Memory B cell (primary cell): Measurements from ENCODE around the gene MED12L.

Experiments used
- ATAC-seq: fragments of 150-1000 bp; cut with Tn5 transposase; 2 replicates; pipeline ENCODE4 v1.10.0; 2021; ENCODE audit warnings: low read depth, mild to moderate bottlenecking, moderate library complexity
- DNase-seq, 2 donors: peaks; one replicate each; pipeline ENCODE4 v3.0.0; 2022; ENCODE audit warnings: low spot score in 2 of 2
- H3K27ac Mint-ChIP-seq: one replicate; pipeline ENCODE4 v1.8.0; 2022; ENCODE audit warnings: mild to moderate bottlenecking, moderate library complexity, mixed read lengths
- H3K27me3 Mint-ChIP-seq: one replicate; pipeline ENCODE4 v1.8.0; 2022; ENCODE audit warnings: mixed read lengths
- H3K36me3 Mint-ChIP-seq: one replicate; pipeline ENCODE4 v1.8.0; 2022; ENCODE audit warnings: mild to moderate bottlenecking, mixed read lengths
- H3K4me1 Mint-ChIP-seq: one replicate; pipeline ENCODE4 v1.8.0; 2022; ENCODE audit warnings: mixed read lengths
- H3K4me3 Mint-ChIP-seq: one replicate; pipeline ENCODE4 v1.8.0; 2022; ENCODE audit warnings: mild to moderate bottlenecking, moderate library complexity, mixed read lengths
- H3K9me3 Mint-ChIP-seq: one replicate; pipeline ENCODE4 v1.8.0; 2022; ENCODE audit warnings: mixed read lengths

MED12L gene

DNA sequence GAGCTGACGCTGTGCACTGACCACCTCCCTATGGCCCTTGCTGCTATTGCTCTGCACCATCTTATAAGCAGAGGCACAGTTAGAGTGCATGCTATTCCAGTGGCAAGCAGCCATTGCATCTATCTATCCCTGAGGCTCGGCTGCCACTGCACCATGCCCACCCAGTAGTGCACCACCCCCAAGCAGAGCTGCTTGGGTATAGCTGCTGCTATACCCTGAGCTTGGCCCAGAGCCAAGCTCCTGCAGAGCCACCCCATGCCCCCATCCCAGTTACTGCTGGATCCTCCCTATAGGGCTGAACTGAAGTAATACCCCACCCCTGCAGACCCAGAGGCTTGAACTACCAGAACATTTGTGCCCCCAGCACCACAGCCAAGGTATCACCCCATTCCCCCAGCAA lies 395.0 kb downstream of the MED12L start:
- Mint-ChIP-seq H3K4me3 (no peak overlapping the region), H3K36me3 (peaks cover 4% of the 10 kb centered on the region), H3K9me3 (peaks cover 13% of the 10 kb centered on the region), H3K27me3 (peaks cover 16% of the 10 kb centered on the region), H3K4me1 (no peaks in the 10 kb centered on the region), H3K27ac (no peak overlapping the region)
- DNase-seq (no peak), ATAC-seq (no peak)

DNA sequence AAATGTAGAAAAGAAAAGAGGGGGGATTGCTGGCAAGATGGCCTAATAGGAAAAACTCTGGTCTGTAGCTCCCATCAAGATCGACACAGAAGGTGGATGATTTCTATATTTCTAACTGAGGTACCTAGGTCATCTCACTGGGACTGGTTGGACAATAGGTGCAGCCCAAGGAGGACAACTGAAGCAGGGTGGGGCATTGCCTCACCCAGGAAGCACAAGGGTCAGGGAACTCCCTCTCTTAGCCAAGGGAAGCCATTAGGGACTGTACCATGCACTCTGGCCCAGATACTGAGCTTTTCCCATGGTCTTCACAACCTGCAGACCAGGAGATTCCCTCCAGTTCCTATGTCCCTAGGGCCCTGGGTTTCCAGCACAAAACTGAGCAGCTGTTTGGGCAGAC lies 398.0 kb downstream of the MED12L start:
- peaks cover 4% of the 10 kb centered on the region for H3K36me3 Mint-ChIP-seq
- H3K27me3 Mint-ChIP-seq, result peaks cover 15% of the 10 kb centered on the region
- no peak for ATAC-seq
- H3K4me3 Mint-ChIP-seq, result no peak overlapping the region
- H3K27ac Mint-ChIP-seq, result no peak overlapping the region
- no peaks in the 10 kb centered on the region for H3K4me1 Mint-ChIP-seq
- no peak for DNase-seq
- H3K9me3 Mint-ChIP-seq, result peaks cover 13% of the 10 kb centered on the region

GRCh38 chr3:151483961-151484520 lies 398.6 kb downstream of the MED12L start:
- peaks cover 4% of the 10 kb centered on the region for H3K36me3 Mint-ChIP-seq
- no peak overlapping the region for H3K4me3 Mint-ChIP-seq
- peaks cover 14% of the 10 kb centered on the region for H3K27me3 Mint-ChIP-seq
- peaks cover 16% of the 10 kb centered on the region for H3K9me3 Mint-ChIP-seq
- H3K27ac Mint-ChIP-seq, result no peak overlapping the region
- no peak for DNase-seq
- ATAC-seq, result no peak
- no peaks in the 10 kb centered on the region for H3K4me1 Mint-ChIP-seq
